GM19240 (cell line): ENCODE measurements around the gene INAFM2.

Experiments used
- DNase-seq: peaks from one replicate; pipeline ENCODE4 v3.0.0; 2011; ENCODE audit warnings: low spot score; ENCODE audit not compliant: insufficient read length

Gene INAFM2

GRCh38 chr15:40358471-40359353, 35.2 kb downstream of the INAFM2 start:
- DNase-seq, result no peak

- no peak for DNase-seq
Measured at GRCh38 chr15:40360015-40360414, 36.5 kb downstream of the INAFM2 start.

- no peak for DNase-seq
Measured at GRCh38 chr15:40361640-40362039, 38.1 kb downstream of the INAFM2 start.

GRCh38 chr15:40363611-40364010, 40.1 kb downstream of the INAFM2 start:
- no peak for DNase-seq

GRCh38 chr15:40364251-40364650, 40.8 kb downstream of the INAFM2 start:
- DNase-seq, result no peak

- DNase-seq, result no peak
Measured at GRCh38 chr15:40365016-40365415, 41.5 kb downstream of the INAFM2 start.

- no peak for DNase-seq
Measured at GRCh38 chr15:40365624-40366456, 42.3 kb downstream of the INAFM2 start.

GRCh38 chr15:40366457-40367370, 43.2 kb downstream of the INAFM2 start:
- no peak for DNase-seq

GRCh38 chr15:40367371-40367685, 43.8 kb downstream of the INAFM2 start:
- no peak for DNase-seq

GRCh38 chr15:40367686-40368611, 44.5 kb downstream of the INAFM2 start:
- peak; percentile 83 for DNase-seq

- no peak for DNase-seq
Measured at GRCh38 chr15:40368719-40369473, 45.4 kb downstream of the INAFM2 start.

GRCh38 chr15:40369474-40369869, 46.0 kb downstream of the INAFM2 start:
- no peak for DNase-seq

- DNase-seq, result no peak
Measured at GRCh38 chr15:40369971-40370370, 46.5 kb downstream of the INAFM2 start.

- DNase-seq, result no peak
Measured at GRCh38 chr15:40372981-40373380, 49.5 kb downstream of the INAFM2 start.
